Omental fat pad (tissue), 4 donors: ENCODE measurements around the gene THSD8. TPM values are rescaled to one million over a fixed set of nuclear protein-coding genes. Genes with fewer than 3 reads are reported as not detected.

Source experiments
- ATAC-seq: fragments of 150-250 bp; one replicate; pipeline ENCODE4 v1.9.1; 2016; ENCODE audit warnings: mild to moderate bottlenecking, moderate library complexity; ENCODE audit not compliant: low FRiP score
- DNase-seq: peaks from one replicate; pipeline ENCODE4 v3.0.0-alpha.2; 2019; ENCODE audit warnings: low spot score
- CTCF ChIP-seq, 3 donors: fragments of 450-650 bp; IDR thresholded peaks; one replicate each; pipeline ENCODE4 v1.5.1; 2016 to 2017; ENCODE audit warnings: antibody characterized with exemption in 3 of 3, mild to moderate bottlenecking in 3 of 3, moderate library complexity in 2 of 3
- small RNA-seq: library from RNA; depleted of rRNA; stranded (forward); fragments of <200 nt; gene quantifications from one replicate; pipeline ENCODE3, GENCODE V24; 2016
- total RNA-seq, 4 donors: library from RNA; depleted of rRNA; stranded (reverse); fragments of >200 nt; gene quantifications; one replicate each; pipeline ENCODE4 v1.1.0, GENCODE V29; 2016

The THSD8 gene
- total RNA-seq, 4 donors from 2014 or later, result not detected

- ATAC-seq, result peak; percentile 98
- peak; percentile 89 for DNase-seq
- peak in 2 of 3 donors; percentile 85 to 98 for TF ChIP-seq CTCF (IDR thresholded peaks at IDR 0.05)
These were observed 45.6 kb downstream of the THSD8 start for GRCh38 chr19:12847159-12848139.

Small RNA genes within 50 kb of the gene (small RNA-seq; reads per million reads assigned to genes)
- gene MIR5684, result not detected
- gene MIR6794, result not detected

Other genes starting within 250 kb of the THSD8 start
- 1 to 10 TPM; 3.6 to 6.3 (median 4.7) TPM for gene ZNF490, start 191.3 kb upstream of the THSD8 start, total RNA-seq
- gene ZNF791, start 191.1 kb upstream of the THSD8 start, total RNA-seq, result 10 to 100 TPM; 12.9 to 23.3 (median 16.3) TPM
- gene MAN2B1, start 135.3 kb upstream of the THSD8 start, total RNA-seq, result 100 to 1,000 TPM in 1 of 4 donors, 10 to 100 TPM in 3; 63.8 to 104 (median 74.6) TPM
- 10 to 100 TPM in 1 of 4 donors, 1 to 10 TPM in 3; 7.1 to 10.2 (median 8.5) TPM for gene WDR83, start 135.3 kb upstream of the THSD8 start, total RNA-seq
- 100 to 1,000 TPM in 1 of 4 donors, 10 to 100 TPM in 3; 68.5 to 119 (median 80.9) TPM for gene DHPS, start 120.2 kb upstream of the THSD8 start, total RNA-seq
- not detected for gene GNG14, start 114.1 kb upstream of the THSD8 start, total RNA-seq
- gene FBXW9, start 105.4 kb upstream of the THSD8 start, total RNA-seq, result 1 to 10 TPM; 3.2 to 5.6 (median 4.4) TPM
- 10 to 100 TPM; 44.8 to 95.4 (median 55.8) TPM for gene TNPO2, start 78.1 kb upstream of the THSD8 start, total RNA-seq
- gene TRIR, start 67.4 kb upstream of the THSD8 start, total RNA-seq, result 100 to 1,000 TPM; 309 to 348 (median 323) TPM
- 10 to 100 TPM; 36.6 to 55.4 (median 48.9) TPM for gene GET3, start 64.6 kb upstream of the THSD8 start, total RNA-seq
- gene BEST2, start 50.3 kb upstream of the THSD8 start, total RNA-seq, result not detected
- gene HOOK2, start 26.5 kb upstream of the THSD8 start, total RNA-seq, result 10 to 100 TPM; 26.9 to 71.3 (median 56.3) TPM
- gene JUNB, start 10.6 kb upstream of the THSD8 start, total RNA-seq, result 1,000 to 10,000 TPM in 2 of 4 donors, 100 to 1,000 TPM in 2; 852 to 2,498 (median 1,079) TPM
- gene PRDX2, start 269 bp upstream of the THSD8 start, total RNA-seq, result 100 to 1,000 TPM; 165 to 320 (median 219) TPM
- 10 to 100 TPM in 1 of 4 donors, 1 to 10 TPM in 3; 2.8 to 10.4 (median 5.9) TPM for gene RNASEH2A, start 4.5 kb downstream of the THSD8 start, total RNA-seq
- gene RTBDN, start 32.5 kb downstream of the THSD8 start, total RNA-seq, result not detected
- gene MAST1, start 36.4 kb downstream of the THSD8 start, total RNA-seq, result not detected
- gene DNASE2, start 79.4 kb downstream of the THSD8 start, total RNA-seq, result 10 to 100 TPM; 24.6 to 36.9 (median 28.4) TPM
- gene KLF1, start 85.1 kb downstream of the THSD8 start, total RNA-seq, result under 1 TPM in 1 of 4 donors, not detected in 3; 0.69 TPM
- 10 to 100 TPM; 36.1 to 51.4 (median 45.2) TPM for gene GCDH, start 89.1 kb downstream of the THSD8 start, total RNA-seq
- not detected for gene SYCE2, start 117.2 kb downstream of the THSD8 start, total RNA-seq
- 10 to 100 TPM; 31.1 to 61.1 (median 38.2) TPM for gene FARSA, start 131.6 kb downstream of the THSD8 start, total RNA-seq
- 100 to 1,000 TPM; 349 to 570 (median 439) TPM for gene CALR, start 136.5 kb downstream of the THSD8 start, total RNA-seq
- gene RAD23A, start 143.8 kb downstream of the THSD8 start, total RNA-seq, result 100 to 1,000 TPM in 1 of 4 donors, 10 to 100 TPM in 3; 65.6 to 119 (median 91.1) TPM
- 10 to 100 TPM; 27.2 to 37.7 (median 32.8) TPM for gene GADD45GIP1, start 155.2 kb downstream of the THSD8 start, total RNA-seq
- under 1 TPM in 1 of 4 donors, not detected in 3; 0.56 TPM for gene DAND5, start 167.5 kb downstream of the THSD8 start, total RNA-seq
- 10 to 100 TPM; 39.5 to 53.1 (median 43.0) TPM for gene NFIX, start 193.4 kb downstream of the THSD8 start, total RNA-seq